A673 (cell line): ENCODE data around the gene CNOT2. TPM values are rescaled to one million over a fixed set of nuclear protein-coding genes. Genes with fewer than 3 reads are reported as not detected.

Experiments
- BruUV-seq: library from RNA; stranded (reverse); fragments of 400-500 nt; replicated peaks from 2 replicates; lab custom pipeline; 2021; lab: Mats Ljungman, UMichigan
- CTCF ChIA-PET: fragments of 300-600 bp; sonication (Branson Sonifier 250); formaldehyde crosslinking; loops from one replicate; lab custom pipeline; 2022; ENCODE audit warnings: antibody characterized with exemption; lab: Charles Lee
- POLR2A ChIA-PET: fragments of 300-600 bp; sonication (Branson Sonifier 250); formaldehyde crosslinking; loops from one replicate; lab custom pipeline; 2022; ENCODE audit warnings: antibody characterized with exemption; ENCODE audit not compliant: low non-redundant PET; lab: Charles Lee
- DNase-seq: peaks from one replicate; pipeline ENCODE4 v3.0.0-alpha.2; 2015; ENCODE audit warnings: low spot score
- H3K27ac ChIP-seq: fragments of 200-600 bp; sonication (generic); 2 replicates; pipeline ENCODE4 v1.5.1; 2016; ENCODE audit warnings: mixed run types, low read depth, mild to moderate bottlenecking, mixed read lengths, antibody characterized with exemption, low read length; ENCODE audit not compliant: poor library complexity, severe bottlenecking
- H3K27me3 ChIP-seq: fragments of 200-600 bp; sonication (generic); replicated peaks from 2 replicates; pipeline ENCODE4 v1.6.1; 2017; ENCODE audit warnings: mixed run types, low read depth, mild to moderate bottlenecking, mixed read lengths, antibody characterized with exemption, low read length; ENCODE audit not compliant: insufficient read depth, poor library complexity
- H3K36me3 ChIP-seq: fragments of 200-600 bp; sonication (generic); 2 replicates; pipeline ENCODE4 v1.6.1; 2016; ENCODE audit warnings: mixed run types, mild to moderate bottlenecking, mixed read lengths, antibody characterized with exemption, low read length; ENCODE audit not compliant: insufficient read depth, poor library complexity, severe bottlenecking
- H3K4me1 ChIP-seq: fragments of 200-600 bp; sonication (generic); 2 replicates; pipeline ENCODE4 v1.6.1; 2017; ENCODE audit warnings: mixed run types, mild to moderate bottlenecking, mixed read lengths, antibody characterized with exemption, low read length; ENCODE audit not compliant: insufficient read depth, poor library complexity, severe bottlenecking
- H3K4me3 ChIP-seq: fragments of 200-600 bp; sonication (generic); 2 replicates; pipeline ENCODE4 v1.5.1; 2016; ENCODE audit warnings: low read depth, mixed run types, mild to moderate bottlenecking, mixed read lengths, low read length; ENCODE audit not compliant: poor library complexity, severe bottlenecking
- H3K9me3 ChIP-seq: fragments of 200-600 bp; sonication (generic); 2 replicates; pipeline ENCODE4 v1.6.1; 2016; ENCODE audit warnings: mixed run types, low read depth, mild to moderate bottlenecking, mixed read lengths, antibody characterized with exemption, low read length; ENCODE audit not compliant: poor library complexity, severe bottlenecking
- EZH2 ChIP-seq: fragments of 200-600 bp; sonication (generic); IDR thresholded peaks from 2 replicates; pipeline ENCODE4 v1.6.1; 2017; ENCODE audit warnings: borderline replicate concordance, low read depth, mild to moderate bottlenecking, mixed read lengths, antibody characterized with exemption, low read length; ENCODE audit not compliant: poor library complexity, severe bottlenecking
- intact Hi-C: fragments of 100-400 bp; cut with micrococcal nuclease; formaldehyde crosslinking; loops from one replicate; pipeline ENCODE4 v1.10.0; 2022; ENCODE audit not compliant: unreplicated experiment
- total RNA-seq: library from RNA; stranded (reverse); gene quantifications from 2 replicates; pipeline ENCODE4 v1.2.3, GENCODE V29; 2021
- TF ChIP-seq, protein P1 (sequence below): fragments of 300-800, 200-600 bp; sonication (generic); conservative IDR thresholded peaks from 2 replicates; pipeline ENCODE4 v1.5.1; 2017; ENCODE audit warnings: low read depth, mild to moderate bottlenecking, antibody characterized with exemption, low read length, moderate library complexity, mixed read lengths

CNOT2 gene
- total RNA-seq, 1 experiment from 2014 or later: 89.0 TPM

DNA sequence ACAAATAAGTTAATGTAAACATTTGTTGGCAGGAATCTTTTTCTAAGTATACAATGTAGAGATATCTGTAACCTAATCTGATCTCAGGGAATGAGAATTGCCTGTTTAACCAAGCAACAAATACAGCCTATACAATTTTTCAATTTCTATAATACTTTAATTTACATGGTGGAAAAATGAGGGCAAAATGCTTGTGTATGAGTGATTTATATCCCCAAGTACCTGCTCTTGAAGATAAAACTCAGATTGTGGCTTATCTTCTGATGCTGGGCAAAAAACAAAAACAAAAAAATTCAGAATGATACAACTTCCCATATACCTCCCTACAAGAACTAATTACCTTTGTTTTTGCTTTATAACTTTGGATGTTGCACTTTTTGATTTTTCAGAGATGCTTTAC lies 2.2 kb downstream of the CNOT2 start:
- peaks cover 31% of the 10 kb centered on the region for H3K4me1 ChIP-seq
- CTCF ChIA-PET: no interaction called here
- intact Hi-C loops: no loop called here

DNA sequence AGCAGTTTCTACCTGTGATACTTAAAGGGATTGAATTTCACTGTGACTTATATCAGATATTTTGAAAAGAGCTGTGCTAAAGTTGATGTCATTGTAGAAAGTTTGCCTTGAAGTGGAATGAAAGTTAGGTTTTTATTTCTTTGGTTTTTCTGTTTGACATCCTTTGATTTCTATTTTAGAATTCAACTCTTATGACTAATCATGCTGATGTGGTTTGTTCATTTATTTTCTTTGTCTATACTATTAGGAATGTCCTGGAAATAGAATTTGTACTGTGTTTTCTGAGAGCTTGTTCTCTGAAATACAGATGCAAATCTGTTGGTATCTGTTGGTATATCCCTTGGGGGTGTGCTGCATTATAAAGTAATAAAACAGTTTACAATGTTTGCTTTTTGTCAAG lies 3.3 kb downstream of the CNOT2 start:
- peaks cover 35% of the 10 kb centered on the region for H3K4me1 ChIP-seq
- BruUV-seq: no TSS peak
- no peaks in the 10 kb centered on the region for H3K9me3 ChIP-seq
- ChIA-PET POLR2A (no interaction called here), CTCF (no interaction called here)
- no peaks in the 10 kb centered on the region for H3K27me3 ChIP-seq
- no peak for DNase-seq
- peaks cover 4% of the 10 kb centered on the region for H3K36me3 ChIP-seq
- no peak overlapping the region for H3K4me3 ChIP-seq
- no peak overlapping the region for H3K27ac ChIP-seq
- intact Hi-C loops: no loop called here
- TF ChIP-seq, protein P1, sequence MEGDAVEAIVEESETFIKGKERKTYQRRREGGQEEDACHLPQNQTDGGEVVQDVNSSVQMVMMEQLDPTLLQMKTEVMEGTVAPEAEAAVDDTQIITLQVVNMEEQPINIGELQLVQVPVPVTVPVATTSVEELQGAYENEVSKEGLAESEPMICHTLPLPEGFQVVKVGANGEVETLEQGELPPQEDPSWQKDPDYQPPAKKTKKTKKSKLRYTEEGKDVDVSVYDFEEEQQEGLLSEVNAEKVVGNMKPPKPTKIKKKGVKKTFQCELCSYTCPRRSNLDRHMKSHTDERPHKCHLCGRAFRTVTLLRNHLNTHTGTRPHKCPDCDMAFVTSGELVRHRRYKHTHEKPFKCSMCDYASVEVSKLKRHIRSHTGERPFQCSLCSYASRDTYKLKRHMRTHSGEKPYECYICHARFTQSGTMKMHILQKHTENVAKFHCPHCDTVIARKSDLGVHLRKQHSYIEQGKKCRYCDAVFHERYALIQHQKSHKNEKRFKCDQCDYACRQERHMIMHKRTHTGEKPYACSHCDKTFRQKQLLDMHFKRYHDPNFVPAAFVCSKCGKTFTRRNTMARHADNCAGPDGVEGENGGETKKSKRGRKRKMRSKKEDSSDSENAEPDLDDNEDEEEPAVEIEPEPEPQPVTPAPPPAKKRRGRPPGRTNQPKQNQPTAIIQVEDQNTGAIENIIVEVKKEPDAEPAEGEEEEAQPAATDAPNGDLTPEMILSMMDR: no peak
- no peak for TF ChIP-seq EZH2

More for the DNA sequence above, 2.2 kb downstream of the CNOT2 start:
- Histone ChIP-seq H3K27me3 (no peaks in the 10 kb centered on the region), H3K9me3 (no peaks in the 10 kb centered on the region), H3K36me3 (peaks cover 15% of the 10 kb centered on the region), H3K4me3 (no peak overlapping the region), H3K27ac (no peak overlapping the region)
- TF ChIP-seq, protein P1: no peak
- no peak for TF ChIP-seq EZH2
- BruUV-seq: no TSS peak
- DNase-seq: no peak
- POLR2A ChIA-PET: no interaction called here

DNA sequence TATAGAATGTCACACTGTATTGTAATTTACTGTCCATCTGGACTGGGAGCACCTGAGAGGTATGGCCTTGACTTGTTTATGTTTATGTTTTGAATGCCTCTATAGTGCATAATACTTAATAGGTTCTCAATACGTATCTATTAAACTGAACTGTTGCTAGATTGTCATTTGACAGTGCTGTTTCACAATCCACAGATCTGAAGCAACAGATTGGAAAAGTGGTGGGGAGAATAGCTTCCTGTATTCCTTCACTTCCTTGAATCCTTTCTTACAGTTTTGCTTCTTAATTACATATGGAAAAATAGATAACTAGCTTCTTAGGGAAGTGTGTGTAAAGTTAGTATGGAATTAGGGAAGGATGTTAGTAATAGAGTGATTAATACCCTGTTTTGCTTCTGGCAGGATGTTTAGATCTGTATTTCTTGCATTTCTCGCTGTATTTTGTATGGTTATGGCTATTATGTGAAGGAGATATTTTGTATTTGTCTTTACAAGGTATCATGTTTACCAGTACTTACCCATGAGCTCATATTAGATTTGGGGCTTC lies 4.5 kb downstream of the CNOT2 start:
- no peak for DNase-seq
- no peaks in the 10 kb centered on the region for H3K27me3 ChIP-seq
- POLR2A ChIA-PET: no interaction called here
- intact Hi-C loops: no loop called here
- CTCF ChIA-PET: no interaction called here
- no peaks in the 10 kb centered on the region for H3K9me3 ChIP-seq
- peaks cover 8% of the 10 kb centered on the region for H3K36me3 ChIP-seq
- no peak overlapping the region for H3K4me3 ChIP-seq
- no TSS peak for BruUV-seq
- H3K4me1 ChIP-seq: peaks cover 44% of the 10 kb centered on the region
- no peak overlapping the region for H3K27ac ChIP-seq
- TF ChIP-seq, protein P1: no peak
- TF ChIP-seq EZH2: no peak
